ENCODE measurements around the gene ENTR1.

- no peak for TF ChIP-seq CTCF (IDR thresholded peaks at IDR 0.05)
- no peak for TF ChIP-seq EP300 (IDR thresholded peaks at IDR 0.05)
- TF ChIP-seq POLR2A (IDR thresholded peaks at IDR 0.05), result no peak
Observed at GRCh38 chr9:136412962-136413361, 2.5 kb upstream of the ENTR1 start.
